Liver (tissue), 9 donors: ENCODE data around the gene PMFBP1. TPM values are rescaled to one million over a fixed set of nuclear protein-coding genes. Genes with fewer than 3 reads are reported as not detected.

ENCODE experiments used
- DNase-seq: peaks from one replicate; pipeline ENCODE4 v3.0.0-alpha.2; 2017; ENCODE audit warnings: low spot score
- H3K27ac ChIP-seq, 2 donors: one replicate each; pipeline ENCODE4 v1.7.0; 2013; ENCODE audit warnings: inconsistent platforms in 2 of 2, low read length in 2 of 2, control low read depth in 1 of 2, low read depth in 1 of 2, mild to moderate bottlenecking in 1 of 2
- H3K27me3 ChIP-seq, 4 donors: one replicate each; pipeline versions ENCODE4 v1.6.1 to v1.7.0; 2013; ENCODE audit warnings: low read length in 3 of 4, inconsistent platforms in 1 of 4, mild to moderate bottlenecking in 1 of 4, moderate library complexity in 1 of 4; ENCODE audit not compliant: control insufficient read depth in 4 of 4, insufficient read depth in 4 of 4
- H3K36me3 ChIP-seq, 4 donors: one replicate each; pipeline versions ENCODE4 v1.6.1 to v1.7.0; 2013; ENCODE audit warnings: low read length in 3 of 4, mild to moderate bottlenecking in 3 of 4, low read depth in 1 of 4, moderate library complexity in 1 of 4; ENCODE audit not compliant: control insufficient read depth in 4 of 4, insufficient read depth in 3 of 4
- H3K4me1 ChIP-seq, 4 donors: one replicate each; pipeline versions ENCODE4 v1.6.1 to v1.7.0; 2013; ENCODE audit warnings: low read length in 3 of 4, mild to moderate bottlenecking in 3 of 4, moderate library complexity in 1 of 4; ENCODE audit not compliant: control insufficient read depth in 4 of 4, insufficient read depth in 4 of 4
- H3K4me3 ChIP-seq, 3 donors: one replicate each; pipeline versions ENCODE4 v1.6.1 to v1.7.0; 2013; ENCODE audit warnings: low read length in 3 of 3, control low read depth in 1 of 3, low read depth in 1 of 3, mild to moderate bottlenecking in 1 of 3
- H3K9ac ChIP-seq, 2 donors: one replicate each; pipeline ENCODE4 v1.7.0; 2013; ENCODE audit warnings: low read length in 2 of 2, mild to moderate bottlenecking in 2 of 2, moderate library complexity in 2 of 2, control low read depth in 1 of 2, low read depth in 1 of 2
- H3K9me3 ChIP-seq, 4 donors: one replicate each; pipeline versions ENCODE4 v1.6.1 to v1.7.0; 2013; ENCODE audit warnings: low read length in 3 of 4; ENCODE audit not compliant: control insufficient read depth in 4 of 4
- FOXA2 ChIP-seq: IDR thresholded peaks from 2 replicates; pipeline ENCODE4 v1.6.1; 2016; ENCODE audit warnings: antibody characterized with exemption
- JUND ChIP-seq, 2 donors: IDR thresholded peaks; 2 replicates each; pipeline ENCODE4 v1.6.1; 2016; ENCODE audit warnings: antibody characterized with exemption in 2 of 2
- NR2F2 ChIP-seq: IDR thresholded peaks from 2 replicates; pipeline ENCODE4 v1.6.1; 2016; ENCODE audit warnings: antibody characterized with exemption
- RAD21 ChIP-seq, 2 donors: IDR thresholded peaks; 2 replicates each; pipeline ENCODE4 v1.6.1; 2016; ENCODE audit warnings: antibody characterized with exemption in 2 of 2, mild to moderate bottlenecking in 2 of 2
- SP1 ChIP-seq: IDR thresholded peaks from 2 replicates; pipeline ENCODE4 v1.6.1; 2018; ENCODE audit warnings: antibody characterized with exemption, mild to moderate bottlenecking
- TAF1 ChIP-seq: conservative IDR thresholded peaks from 2 replicates; pipeline ENCODE4 v1.6.1; 2016; ENCODE audit warnings: antibody characterized with exemption, mild to moderate bottlenecking
- YY1 ChIP-seq: IDR thresholded peaks from 2 replicates; pipeline ENCODE4 v1.6.1; 2016; ENCODE audit warnings: antibody characterized with exemption, mild to moderate bottlenecking
- WGBS: extraction: QIAGEN DNeasy Blood & Tissue Kit; methylation state at CpG from one replicate; pipeline ENCODE4 v1.1.7; 2013; 5-methylcytosine and 5-hydroxymethylcytosine counted together
- polyA plus RNA-seq, 2 donors: library from polyadenylated mRNA; stranded (reverse) in 1 of 2; unstranded in 1 of 2; fragments of 200-250 nt in 1 of 2; fragments of >200 nt in 1 of 2; fragmentation: Nextera tagmentation in 1 of 2; extraction: Ambion mirVana in 1 of 2; gene quantifications; one replicate each; pipeline versions ENCODE4 v1.2.1 to v1.2.3, GENCODE V29; 2013 to 2015
- total RNA-seq, 2 donors: library from RNA; depleted of rRNA; stranded (reverse); fragments of >200 nt; gene quantifications; one replicate each; pipeline ENCODE4 v1.2.3, GENCODE V29; 2014
- TF ChIP-seq, protein P1 (sequence below): IDR thresholded peaks from 2 replicates; pipeline ENCODE4 v1.6.1; 2016; ENCODE audit warnings: antibody characterized with exemption
- TF ChIP-seq, protein P2 (sequence below): IDR thresholded peaks from 2 replicates; pipeline ENCODE4 v1.6.1; 2016; ENCODE audit warnings: antibody characterized with exemption
- donor health status: healthy.
- donor health status: healthy.
- donor health status: healthy.
- donor health status: healthy.
- donor health status: healthy.

Gene PMFBP1
- total and polyA plus RNA-seq, 4 donors: 0.06 to 1.4 (median 0.29) TPM

DNA sequence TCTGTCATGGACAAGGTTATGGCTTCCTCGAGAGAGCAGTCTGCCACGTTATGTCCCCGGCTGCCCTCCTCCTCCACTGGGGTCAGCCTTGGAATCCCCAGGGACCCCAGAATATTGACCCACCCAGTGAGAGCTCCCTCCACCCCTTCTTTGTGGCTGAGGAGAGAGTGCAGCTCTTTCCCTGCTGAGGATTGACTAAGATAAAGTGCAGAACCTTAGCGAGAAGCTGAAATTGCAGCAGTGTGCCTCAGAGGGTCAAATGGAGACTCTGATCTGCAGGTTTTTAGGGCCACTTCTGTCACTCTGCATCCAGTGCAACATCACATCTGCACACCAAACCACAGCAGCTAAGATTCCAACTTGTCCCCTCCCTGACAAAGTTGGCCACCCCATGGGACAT is 25.6 kb upstream of the PMFBP1 start:
- no peak for DNase-seq
- no peaks in the 10 kb centered on the region for H3K36me3 ChIP-seq
- WGBS: 70% methylated on average over 4 of the region's 4 CpGs
- no peak overlapping the region for H3K27ac ChIP-seq
- no peaks in the 10 kb centered on the region for H3K9me3 ChIP-seq
- no peaks in the 10 kb centered on the region for H3K4me1 ChIP-seq
- TF ChIP-seq FOXA2 (no peak), NR2F2 (no peak), YY1 (no peak), JUND (IDR thresholded peaks at IDR 0.05) (no peak), RAD21 (IDR thresholded peaks at IDR 0.05) (no peak)
- TF ChIP-seq, protein P1, sequence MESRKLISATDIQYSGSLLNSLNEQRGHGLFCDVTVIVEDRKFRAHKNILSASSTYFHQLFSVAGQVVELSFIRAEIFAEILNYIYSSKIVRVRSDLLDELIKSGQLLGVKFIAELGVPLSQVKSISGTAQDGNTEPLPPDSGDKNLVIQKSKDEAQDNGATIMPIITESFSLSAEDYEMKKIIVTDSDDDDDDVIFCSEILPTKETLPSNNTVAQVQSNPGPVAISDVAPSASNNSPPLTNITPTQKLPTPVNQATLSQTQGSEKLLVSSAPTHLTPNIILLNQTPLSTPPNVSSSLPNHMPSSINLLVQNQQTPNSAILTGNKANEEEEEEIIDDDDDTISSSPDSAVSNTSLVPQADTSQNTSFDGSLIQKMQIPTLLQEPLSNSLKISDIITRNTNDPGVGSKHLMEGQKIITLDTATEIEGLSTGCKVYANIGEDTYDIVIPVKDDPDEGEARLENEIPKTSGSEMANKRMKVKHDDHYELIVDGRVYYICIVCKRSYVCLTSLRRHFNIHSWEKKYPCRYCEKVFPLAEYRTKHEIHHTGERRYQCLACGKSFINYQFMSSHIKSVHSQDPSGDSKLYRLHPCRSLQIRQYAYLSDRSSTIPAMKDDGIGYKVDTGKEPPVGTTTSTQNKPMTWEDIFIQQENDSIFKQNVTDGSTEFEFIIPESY: no peak
- TF ChIP-seq, protein P2, sequence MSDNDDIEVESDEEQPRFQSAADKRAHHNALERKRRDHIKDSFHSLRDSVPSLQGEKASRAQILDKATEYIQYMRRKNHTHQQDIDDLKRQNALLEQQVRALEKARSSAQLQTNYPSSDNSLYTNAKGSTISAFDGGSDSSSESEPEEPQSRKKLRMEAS: no peak
- H3K9ac ChIP-seq: no peak overlapping the region
- H3K27me3 ChIP-seq: no peaks in the 10 kb centered on the region
- H3K4me3 ChIP-seq: no peak overlapping the region

DNA sequence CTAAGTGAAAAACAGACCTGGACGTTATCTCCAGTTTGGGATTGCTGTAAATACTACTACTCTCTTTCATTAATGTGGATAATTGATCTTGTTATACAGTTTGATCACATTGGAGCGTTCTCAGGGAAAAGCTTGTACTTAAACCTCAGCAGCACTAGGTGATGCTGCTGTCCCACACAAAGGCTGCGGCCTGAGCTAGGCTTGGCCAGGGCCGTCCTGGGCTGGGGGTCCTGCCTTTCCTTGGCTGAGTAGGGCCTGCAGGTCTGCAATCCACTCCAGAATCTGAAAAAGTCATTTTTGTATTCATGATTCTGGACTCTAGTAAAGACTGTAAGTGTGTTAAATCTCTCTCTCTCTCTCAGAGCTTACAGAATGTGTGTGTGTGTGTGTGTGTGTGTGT is 23.7 kb upstream of the PMFBP1 start:
- H3K27me3 ChIP-seq: no peaks in the 10 kb centered on the region
- TF ChIP-seq TAF1 (no peak), SP1 (no peak), RAD21 (IDR thresholded peaks at IDR 0.05) (peak in 1 of 2 donors; percentile 9)
- TF ChIP-seq, protein P1: no peak
- WGBS: 71% methylated on average over 4 of the region's 4 CpGs
- H3K4me1 ChIP-seq: no peaks in the 10 kb centered on the region
- H3K9me3 ChIP-seq: no peaks in the 10 kb centered on the region
- no peak for DNase-seq
- no peaks in the 10 kb centered on the region for H3K36me3 ChIP-seq
- H3K4me3 ChIP-seq: no peak overlapping the region
- no peak overlapping the region for H3K27ac ChIP-seq
- no peak overlapping the region for H3K9ac ChIP-seq

DNA sequence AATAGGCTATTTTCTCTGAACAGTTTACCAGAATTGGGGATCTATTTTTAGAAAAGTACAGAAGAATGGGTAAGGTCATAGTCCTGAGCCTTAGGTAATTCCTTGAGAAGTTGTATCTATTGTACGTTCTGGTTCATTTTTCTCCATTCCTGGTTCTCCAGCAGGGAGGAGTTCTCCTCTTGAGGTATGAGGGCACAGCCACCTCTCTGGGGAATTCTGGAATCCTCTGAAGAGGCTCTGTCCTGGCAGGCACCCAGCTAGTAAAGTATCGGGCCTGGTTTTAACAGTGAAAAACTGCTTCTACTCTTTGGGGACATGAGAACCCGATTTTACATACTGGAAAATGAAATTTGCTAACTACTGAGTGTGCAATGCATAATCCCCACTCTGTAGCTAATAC is 19.6 kb upstream of the PMFBP1 start:
- TF ChIP-seq TAF1: no peak
- TF ChIP-seq, protein P2: no peak
- Histone ChIP-seq H3K27me3 (no peaks in the 10 kb centered on the region), H3K27ac (no peak overlapping the region), H3K9ac (no peak overlapping the region), H3K4me3 (no peak overlapping the region), H3K36me3 (no peaks in the 10 kb centered on the region), H3K9me3 (peaks cover 0 to 1% (median 0%) of the 10 kb centered on the region in 4 donors), H3K4me1 (no peaks in the 10 kb centered on the region)
- no peak for DNase-seq
- WGBS: 92% methylated on average over 3 of the region's 3 CpGs
